Mammary epithelial cell (primary cell): ENCODE results near the gene PDCD6IP.

Experiments
- CTCF ChIP-seq, 2 donors: IDR thresholded peaks in 1 of 2; conservative IDR thresholded peaks in 1 of 2; 2 replicates each; pipeline ENCODE4 v1.5.1; 2011 to 2012; ENCODE audit warnings: inconsistent platforms in 2 of 2, low read length in 2 of 2, mild to moderate bottlenecking in 2 of 2, control low read depth in 1 of 2, low read depth in 1 of 2; ENCODE audit not compliant: insufficient read depth in 1 of 2; ENCODE audit errors: extremely low read depth in 1 of 2
- EZH2 ChIP-seq: IDR thresholded peaks from 2 replicates; pipeline ENCODE4 v1.6.1; 2012; ENCODE audit warnings: low read length, inconsistent platforms, borderline replicate concordance

GRCh38 chr3:33868309-33868708 is 69.9 kb downstream of the PDCD6IP start:
- TF ChIP-seq CTCF (conservative IDR thresholded peaks at IDR 0.05 in 1 of 2, IDR thresholded peaks at IDR 0.05 in 1 of 2; ENCODE audit: extremely low read depth in 1 of 2, insufficient read depth in 1 of 2, low read depth in 1 of 2, low read length in 2 of 2), result no peak
- no peak for TF ChIP-seq EZH2
